SK-N-DZ (cell line): Measurements from ENCODE around the gene LAMB4.

Experiments
- DNase-seq: peaks from one replicate; pipeline ENCODE4 v3.0.0-alpha.2; 2015; ENCODE audit warnings: low spot score

LAMB4 gene

DNA sequence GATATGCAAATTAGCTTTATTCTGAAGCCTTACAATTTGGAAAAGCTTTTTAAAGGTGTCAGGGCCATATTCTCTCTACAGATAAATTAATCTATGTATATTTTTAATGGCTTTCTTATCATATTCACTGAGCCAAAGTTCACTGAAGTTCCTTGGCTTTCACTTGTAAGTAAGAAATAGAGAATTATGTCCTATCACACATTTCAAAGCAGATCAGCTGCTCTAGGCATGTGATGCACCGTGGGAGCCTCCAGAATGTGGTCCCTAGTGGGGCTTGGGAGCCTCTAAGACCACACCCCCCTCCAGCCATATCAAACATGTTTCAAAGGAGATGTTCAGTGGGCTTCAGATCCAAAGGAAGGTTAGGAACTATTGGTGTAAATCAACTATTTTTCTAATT, 51.5 kb downstream of the LAMB4 start:
- no peak for DNase-seq

DNA sequence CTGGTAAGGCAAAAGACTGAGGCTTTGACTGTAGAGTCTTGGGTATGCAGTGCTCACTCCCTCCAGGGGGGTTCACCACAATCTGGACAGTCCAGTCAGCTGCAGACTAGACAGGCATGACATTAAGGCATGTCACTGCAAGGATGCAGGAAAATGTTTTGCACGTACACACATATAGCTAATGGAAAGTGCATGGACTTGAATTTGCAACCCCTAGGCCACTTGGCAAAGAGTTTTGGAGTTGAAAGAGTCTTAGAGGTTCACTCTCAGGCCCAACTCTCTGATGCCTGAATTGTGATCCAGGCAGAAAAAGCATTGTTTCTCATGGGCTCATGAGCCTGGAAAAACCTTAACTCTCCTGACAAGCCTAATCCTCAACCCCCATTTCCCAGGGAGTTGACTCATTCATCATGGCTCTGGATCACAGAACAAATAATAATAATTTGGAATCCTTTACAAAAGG, 51.9 kb downstream of the LAMB4 start:
- no peak for DNase-seq

DNA sequence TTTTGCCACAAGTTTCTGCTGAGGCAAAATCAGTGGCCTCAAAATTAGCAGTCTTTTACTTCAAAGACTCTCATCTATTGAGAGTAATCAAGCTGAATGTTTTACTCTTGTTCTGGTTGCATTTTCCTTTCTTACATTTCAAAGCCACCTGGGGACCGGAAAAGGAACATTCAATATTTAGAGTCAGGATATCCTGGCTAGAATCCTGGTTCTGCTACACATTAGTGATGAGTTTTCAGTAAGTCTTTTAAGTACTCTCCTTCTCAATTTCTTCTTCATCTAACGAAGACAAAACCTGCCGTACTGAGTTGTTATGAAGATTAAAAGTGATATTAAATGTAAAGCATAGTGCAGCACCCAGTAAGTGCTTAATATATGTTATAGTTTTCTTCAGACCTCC, 52.5 kb downstream of the LAMB4 start:
- no peak for DNase-seq

DNA sequence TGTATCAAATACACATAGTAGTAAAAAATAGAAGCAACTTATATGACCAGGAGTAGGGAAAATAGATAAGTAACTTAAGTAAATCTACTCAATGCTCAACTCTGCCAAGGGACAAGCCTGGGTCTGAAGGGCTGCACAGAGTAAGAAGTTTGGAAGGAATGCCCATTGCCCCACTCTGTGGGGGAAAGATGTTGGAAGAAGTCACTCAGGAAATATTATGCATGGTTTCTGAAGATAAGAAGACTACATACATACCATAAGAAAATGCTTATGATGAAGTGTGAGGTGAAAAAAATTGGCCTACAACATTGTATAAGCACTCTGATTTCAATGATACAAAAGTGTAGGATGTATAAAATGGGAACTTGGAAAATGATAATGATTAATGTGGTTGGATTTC, 54.0 kb downstream of the LAMB4 start:
- no peak for DNase-seq

DNA sequence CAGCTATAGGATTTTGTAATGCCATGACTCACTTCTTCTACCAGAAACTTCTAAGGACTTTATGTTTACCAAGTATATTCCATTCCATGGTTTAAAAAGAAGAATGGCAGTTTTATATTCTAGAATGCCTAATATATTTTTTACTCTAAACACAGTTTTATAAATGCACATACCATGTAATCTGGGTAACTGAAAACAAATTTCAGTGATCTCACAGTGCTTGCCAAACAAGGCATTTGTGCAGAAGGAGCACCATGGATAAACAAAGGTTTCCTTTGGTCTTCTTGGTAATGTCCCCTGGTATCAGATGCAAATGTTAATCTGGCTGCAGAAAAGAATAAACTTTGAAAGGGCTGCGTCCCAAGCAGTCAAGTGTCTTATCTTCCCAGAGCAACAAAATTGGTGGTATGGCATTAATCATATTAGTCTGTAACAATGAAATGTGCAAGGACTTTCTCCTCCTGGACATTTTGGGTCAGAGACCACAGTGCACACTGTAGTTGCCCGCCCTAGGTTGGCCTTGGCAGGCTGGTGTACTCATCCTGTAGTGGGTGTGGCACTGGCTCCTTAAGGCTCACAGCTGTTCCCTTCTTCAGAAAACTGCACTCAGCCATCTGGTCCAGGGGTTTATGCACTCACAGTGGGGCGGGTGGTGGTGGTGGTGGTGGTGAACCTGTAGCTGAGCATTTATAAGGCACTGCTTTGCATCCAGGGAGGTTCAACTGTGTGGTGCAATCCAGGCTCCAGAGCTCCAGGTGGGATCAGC, 56.7 kb downstream of the LAMB4 start:
- DNase-seq = no peak

DNA sequence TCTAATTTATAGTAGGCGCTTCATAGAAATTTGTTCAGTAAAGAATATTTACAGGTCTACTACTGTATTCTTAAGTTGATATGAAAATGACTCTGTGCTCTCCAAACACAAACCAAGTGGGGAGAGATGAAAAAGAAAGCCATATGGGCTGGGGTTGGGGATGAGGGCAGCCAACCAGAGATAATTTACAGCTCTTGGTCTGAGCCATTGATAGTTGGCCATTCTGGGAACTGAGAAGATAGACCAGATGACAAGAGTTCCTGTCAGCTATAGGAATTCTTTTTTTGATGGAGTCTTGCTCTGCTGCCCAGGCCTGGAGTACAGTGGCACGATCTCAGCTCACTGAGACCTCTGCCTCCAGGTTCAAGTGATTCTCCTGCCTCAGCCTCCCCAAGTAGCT, 57.4 kb downstream of the LAMB4 start:
- DNase-seq = no peak

DNA sequence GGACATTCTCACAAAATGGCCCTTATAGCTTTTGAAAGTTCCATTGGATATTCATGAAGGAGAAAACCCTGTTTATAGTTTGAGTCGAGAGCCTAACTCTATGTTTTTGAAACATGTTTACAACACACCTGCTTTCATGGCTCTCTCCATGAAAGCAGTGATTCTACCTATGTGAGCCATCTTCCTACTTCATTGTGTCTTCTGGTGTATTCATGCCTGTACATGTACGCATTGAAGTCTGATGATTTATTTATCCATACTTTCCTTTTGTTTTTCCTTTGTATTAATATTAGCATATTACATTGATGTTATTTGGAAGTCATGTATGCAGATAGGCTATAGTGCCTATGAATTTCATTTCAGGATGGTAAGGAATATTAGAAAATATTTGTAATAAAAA, 58.0 kb downstream of the LAMB4 start:
- DNase-seq = no peak

DNA sequence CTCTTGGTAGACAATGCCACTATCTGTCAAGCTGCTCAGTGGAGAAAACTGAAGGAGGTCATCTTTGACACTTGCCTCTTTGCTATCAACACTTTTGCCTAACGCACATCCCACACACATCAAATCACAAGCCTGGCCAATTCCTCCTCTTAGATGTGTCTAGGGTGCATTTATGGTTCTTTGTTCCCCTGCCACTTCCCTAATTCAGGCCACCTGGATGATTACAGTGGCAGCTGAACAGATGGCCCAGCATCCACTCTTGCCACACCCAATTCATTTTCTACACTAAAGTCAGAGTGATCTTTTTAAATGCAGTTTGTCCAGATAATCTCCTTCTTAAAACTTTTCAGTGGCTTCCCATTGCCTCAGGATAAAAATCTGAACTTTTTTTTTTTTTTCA, 58.6 kb downstream of the LAMB4 start:
- DNase-seq = no peak

DNA sequence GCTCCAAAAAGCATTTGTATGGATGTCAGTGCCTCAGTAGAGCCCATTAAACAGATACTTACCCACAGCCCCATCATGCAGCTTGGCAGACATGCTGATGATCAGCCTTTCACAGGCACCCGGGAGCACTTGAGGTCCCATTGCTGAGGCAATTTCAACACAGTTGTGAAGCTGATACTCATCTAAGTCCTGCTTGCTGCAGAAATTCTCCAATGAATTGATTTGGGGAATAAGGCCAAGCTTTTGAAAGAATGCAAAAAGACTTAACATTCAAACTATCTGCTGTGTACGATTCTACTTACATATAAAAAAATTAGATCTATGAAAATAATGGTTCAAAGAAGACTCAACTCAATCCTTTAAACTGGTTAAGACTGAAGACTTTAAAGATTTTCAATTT, 60.5 kb downstream of the LAMB4 start:
- no peak for DNase-seq

DNA sequence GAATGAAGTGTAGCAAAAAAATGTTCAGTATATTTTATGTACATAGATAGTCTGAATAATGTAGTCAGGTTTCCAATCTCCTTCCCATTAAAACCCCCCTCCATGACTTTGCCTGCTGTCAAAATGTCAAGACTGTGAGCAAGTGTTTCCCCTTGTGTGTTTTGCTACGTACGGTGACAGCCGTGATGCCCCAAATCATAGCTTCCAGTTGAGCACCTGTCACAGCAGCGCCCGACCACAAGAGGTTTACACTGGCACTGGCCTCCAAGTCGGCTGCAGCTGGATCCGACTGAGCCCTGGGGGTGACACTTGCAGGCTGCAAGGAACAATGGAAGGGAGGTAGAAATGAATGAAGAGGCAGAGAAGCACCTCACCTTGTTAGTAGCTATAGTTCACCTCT, 62.3 kb downstream of the LAMB4 start:
- no peak for DNase-seq

DNA sequence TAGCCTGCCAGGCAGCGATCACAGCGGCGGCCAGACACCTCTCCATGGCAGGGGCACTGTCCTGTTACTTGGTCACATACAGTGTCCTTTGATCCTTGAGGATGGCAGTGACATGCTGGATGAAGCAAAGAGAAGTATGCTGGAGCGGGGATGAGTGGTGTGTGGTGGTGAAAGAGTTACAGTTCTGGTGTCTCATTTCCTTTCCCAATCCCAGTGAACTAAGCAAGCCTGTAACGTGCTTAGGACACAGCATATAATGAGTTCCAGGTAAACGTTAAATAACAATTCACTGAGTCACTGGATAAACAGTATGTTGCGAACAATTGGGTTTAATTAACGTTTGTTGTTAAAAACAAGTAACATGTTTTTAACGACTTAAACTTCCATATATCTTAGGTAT, 63.7 kb downstream of the LAMB4 start:
- DNase-seq = no peak

DNA sequence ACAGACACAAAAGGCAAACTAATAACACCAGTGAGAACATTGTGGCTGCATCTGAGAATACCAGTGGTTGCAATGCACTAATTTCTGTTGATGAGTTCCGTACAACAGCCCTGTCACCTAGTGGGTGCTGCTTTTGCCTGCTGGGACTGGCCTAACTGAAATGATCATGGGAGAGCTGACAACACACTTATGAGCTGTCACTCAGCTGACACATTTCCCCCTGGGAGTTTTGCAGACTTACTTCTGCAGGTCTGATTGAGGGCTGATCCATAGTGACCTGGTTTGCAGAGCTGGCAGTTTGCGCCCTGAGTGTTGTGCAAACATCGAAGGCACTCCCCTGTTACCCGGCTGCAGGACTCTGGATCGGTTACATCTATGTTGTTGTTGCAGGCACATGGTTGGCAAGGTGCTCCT, 66.6 kb downstream of the LAMB4 start:
- no peak for DNase-seq

DNA sequence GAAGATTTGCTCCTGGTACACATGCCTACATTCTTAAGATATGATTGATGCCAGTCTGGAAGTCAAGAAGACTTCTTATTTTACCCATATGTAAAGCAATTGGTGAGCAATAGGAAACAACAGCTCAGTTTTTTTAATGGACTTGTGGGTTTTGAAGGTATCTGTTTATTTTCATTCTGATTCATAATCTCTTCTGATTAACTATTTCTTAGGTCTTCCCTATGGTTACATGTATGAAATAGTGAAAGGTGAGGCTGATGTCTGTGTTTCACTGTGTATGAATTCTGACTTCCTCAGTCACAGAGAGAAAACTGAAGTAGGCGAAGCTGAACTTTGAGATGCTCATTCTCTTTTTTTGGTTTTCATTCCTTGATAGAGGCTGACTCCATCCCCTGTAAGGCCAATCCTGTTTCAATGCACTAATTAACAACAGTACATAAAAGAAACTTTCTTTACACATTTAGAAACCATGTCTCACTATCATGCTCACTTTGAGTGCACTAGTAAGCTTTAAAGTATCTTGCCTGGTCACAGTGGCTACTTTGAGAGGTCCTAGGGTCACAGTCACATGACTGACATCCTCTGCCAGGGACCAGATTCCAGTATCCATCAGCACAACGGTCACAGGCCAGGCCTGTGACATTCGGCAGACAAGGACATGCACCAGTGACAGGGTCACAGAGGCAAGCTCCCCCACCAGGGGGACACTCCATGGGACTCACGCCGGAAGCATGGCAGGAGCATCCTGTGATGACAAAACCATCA, 67.7 kb downstream of the LAMB4 start:
- DNase-seq = peak; percentile 19

DNA sequence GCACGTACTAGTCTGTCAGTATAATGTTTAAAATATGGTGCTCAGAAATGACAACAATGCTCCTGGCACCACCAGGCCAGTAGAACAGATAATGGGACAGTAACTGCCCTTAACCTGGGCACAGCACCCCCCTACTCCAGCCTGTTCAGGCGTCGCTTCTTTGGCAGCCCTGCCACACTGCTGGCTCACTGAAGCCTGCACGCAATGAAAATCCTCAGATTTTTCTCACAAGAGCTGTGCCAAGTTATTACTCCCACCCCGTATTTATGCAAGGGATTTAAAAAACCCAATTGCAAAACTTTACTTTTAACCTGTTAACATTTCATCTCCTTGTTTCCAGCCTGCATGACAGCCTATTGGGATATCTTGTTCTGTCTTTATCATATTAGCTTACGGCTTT, 70.6 kb downstream of the LAMB4 start:
- no peak for DNase-seq

DNA sequence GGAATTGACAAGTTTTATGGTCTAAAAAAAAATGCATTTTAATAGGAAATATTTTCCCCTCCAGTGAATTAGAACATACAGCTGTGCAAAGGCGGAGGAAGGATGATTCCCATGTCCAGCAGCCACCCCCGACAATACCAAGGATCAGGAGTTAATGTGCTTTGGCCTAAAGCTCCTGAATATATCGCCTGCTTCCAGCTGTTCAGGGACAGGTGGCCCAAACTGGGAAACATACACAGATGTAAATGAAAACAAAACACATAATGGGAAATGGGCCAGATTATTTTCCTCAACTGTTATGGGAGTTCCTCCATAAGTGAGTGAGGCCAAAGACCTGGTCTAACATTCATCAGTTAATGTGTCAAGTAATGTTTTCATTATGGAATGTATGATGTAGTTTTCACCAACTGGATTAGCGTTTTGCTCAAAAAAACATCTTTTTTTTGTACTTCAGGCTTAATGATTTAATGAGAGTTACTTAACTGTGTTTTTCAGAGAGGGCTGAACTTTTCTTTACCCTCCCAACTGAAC, 72.1 kb downstream of the LAMB4 start:
- no peak for DNase-seq

DNA sequence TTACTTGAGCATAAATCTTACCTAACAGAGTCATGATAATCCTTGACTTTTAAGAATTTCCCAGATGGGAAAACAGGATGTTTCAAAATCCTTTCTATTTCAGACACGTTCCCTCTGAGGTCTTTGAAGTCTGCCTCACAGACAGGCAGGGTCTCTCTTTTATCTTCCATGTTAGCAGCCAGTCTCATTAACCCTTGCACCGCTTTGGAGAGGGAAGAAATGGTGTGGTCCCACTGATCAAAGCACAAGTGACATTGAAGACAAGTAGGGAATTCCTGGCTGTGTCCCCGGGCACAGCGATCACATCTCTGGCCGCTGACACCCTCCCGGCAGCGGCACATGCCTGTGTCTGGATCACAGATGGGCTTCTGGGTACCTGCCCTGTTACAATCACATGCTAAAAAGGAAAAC, 74.5 kb downstream of the LAMB4 start:
- no peak for DNase-seq

DNA sequence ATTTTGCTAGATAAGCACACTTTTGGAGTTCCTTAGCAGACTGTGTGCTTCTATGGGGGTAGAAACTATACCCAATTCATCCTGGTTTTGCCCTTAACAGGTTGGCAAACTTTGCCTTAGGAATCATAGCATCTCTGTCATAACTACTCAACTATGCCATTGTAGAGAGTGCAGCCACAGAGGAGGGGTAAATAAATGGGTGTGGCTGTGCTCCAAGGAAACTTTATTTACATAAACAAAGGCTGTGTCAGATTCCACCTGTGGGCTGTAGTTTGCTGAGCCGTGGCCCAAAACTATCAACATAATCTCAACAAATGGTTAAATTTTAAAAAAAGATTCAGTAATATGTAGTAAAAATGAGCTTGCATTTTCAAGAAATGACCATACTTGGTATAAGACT, 75.6 kb downstream of the LAMB4 start:
- no peak for DNase-seq

DNA sequence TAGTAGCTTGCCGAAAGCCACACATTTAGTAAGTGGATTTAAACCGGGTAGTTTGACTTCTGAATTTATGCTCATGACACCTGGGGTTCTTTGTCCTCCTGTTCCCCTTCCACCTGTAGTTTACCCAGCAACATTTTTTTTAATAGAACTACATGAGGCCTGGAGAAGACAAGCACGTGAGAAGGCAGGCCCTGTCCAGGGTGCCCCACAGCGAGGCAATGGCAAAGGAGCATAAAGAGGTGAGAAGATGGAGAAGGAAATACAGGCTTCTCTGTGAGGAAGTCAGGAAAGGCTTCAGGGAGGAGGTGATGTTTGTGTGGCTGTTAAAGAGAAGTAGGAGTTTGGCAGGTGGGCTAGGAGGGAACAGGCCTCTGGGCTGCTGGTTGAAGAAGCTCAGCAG, 76.9 kb downstream of the LAMB4 start:
- DNase-seq = no peak

DNA sequence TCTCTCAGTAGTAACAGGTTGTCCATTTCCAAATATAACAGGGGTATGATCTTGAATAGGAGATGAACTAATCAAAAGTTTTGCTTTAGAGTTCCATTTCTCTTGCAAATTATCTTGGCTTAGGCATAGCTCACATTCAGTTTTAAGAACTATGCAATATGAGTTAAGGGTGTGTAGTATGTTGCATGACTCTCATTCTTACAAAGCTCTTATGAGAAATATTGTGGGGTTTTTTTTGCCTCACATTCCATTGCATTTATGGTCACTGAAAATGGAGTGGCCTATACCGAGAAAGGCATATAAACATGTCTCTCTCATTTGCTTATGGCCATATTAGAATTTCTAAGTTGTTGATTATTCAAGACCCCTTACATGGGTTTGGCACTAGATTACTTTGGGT, 78.7 kb downstream of the LAMB4 start:
- no peak for DNase-seq

DNA sequence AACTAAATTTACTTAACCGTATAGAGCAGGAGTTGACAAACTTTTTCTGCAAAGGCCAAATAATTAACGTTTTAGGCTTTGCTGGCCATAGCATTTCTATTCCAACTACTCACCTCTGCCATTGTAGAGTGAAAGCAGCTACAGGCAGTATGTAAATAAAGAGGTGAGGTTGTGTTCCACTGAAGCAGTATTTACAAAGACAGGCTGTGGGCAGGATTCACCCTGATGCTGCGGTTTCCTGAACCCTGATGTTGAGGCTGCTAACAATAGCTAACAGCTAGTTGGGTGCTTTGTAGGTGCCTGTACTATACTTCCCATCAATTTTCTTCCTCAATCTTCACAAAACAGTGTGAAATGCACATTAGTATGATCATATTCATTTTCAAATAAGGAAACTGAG, 80.2 kb downstream of the LAMB4 start:
- no peak for DNase-seq

DNA sequence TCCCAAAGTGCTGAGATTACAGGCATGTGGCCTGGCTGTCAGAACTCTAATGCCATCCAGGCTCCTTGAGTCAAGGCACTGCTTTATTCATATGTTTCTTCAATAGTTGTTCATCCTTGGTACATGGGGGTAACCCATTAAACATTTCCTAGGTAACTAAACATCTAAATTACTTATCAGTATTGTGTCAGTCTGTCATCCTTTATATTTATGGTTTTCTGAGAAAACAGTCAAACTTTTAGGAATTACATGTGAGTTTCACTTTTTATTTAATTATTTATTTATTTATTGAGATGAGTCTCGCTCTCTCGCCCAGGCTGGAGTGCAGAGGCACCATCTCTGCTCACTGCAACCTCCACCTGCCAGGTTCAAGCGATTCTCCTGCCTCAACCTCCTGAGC, 81.7 kb downstream of the LAMB4 start:
- DNase-seq = no peak

DNA sequence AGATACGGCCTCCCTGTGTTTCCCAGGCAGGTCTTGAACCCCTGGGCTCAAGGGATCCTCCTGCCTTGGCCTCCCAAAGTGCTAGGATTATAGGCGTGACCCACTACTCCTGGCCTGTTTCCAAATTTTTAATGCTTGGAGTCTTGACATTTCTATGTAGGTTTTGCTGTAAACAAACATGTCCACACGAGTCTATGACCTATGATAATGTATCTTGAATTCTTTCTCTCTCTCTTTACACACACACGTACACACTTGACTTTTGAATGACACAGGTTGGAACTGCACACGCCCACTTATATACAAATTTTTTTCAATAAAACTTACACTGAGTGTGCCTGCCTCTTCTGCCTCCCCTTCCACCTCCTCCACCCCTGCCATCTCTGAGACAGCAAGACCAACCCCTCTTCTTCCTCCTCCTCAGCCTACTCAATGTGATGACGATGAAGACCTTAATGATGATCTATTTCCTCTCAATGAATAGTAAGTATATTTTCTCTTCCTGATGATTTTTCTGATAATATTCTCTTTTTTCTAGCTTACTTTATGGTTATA, 83.1 kb downstream of the LAMB4 start:
- DNase-seq = no peak

DNA sequence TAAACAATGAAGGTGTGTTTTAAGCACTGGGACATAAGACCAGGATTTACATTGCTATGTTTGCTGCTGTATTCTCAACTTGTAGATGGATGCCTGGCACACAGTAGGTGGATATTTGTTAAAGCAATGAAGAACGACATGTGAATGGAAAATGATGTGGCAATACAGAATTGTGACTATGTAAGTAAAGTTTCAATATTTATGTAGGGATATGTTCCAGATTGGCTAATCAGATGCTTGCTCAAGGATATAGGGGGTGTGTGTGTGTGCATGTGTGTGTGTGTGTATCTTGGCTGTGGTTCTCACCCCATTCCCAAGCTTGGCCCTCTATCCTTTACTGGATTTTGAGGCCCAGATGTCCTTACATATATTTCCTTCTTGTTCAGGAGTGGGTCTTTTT, 84.5 kb downstream of the LAMB4 start:
- no peak for DNase-seq
